Dendritic cell treated with granulocyte-macrophage colony-stimulating factor and Interleukin-4, amounts not matched to agents 40 ng/mL and 50 ng/mL, for 4 days (primary cell): ENCODE results near the gene ARL3.
A peak's percentile ranks its signal among the peaks of the same experiment; 100 is the strongest.
"Not testable (repeated sequence)": the region's sequence is repeated elsewhere in the genome, so short reads cannot be mapped to it uniquely, and the experiment has no call there.

Source experiments
- H3K27ac Mint-ChIP-seq: one replicate; pipeline ENCODE4 v1.8.0; 2022; ENCODE audit warnings: mild to moderate bottlenecking, mixed read lengths
- H3K27me3 Mint-ChIP-seq: one replicate; pipeline ENCODE4 v1.8.0; 2022; ENCODE audit warnings: mild to moderate bottlenecking, mixed read lengths
- H3K36me3 Mint-ChIP-seq: one replicate; pipeline ENCODE4 v1.8.0; 2022; ENCODE audit warnings: low read depth, mixed read lengths
- H3K4me1 Mint-ChIP-seq: one replicate; pipeline ENCODE4 v1.8.0; 2022; ENCODE audit warnings: low read depth, mixed read lengths
- H3K4me3 Mint-ChIP-seq: one replicate; pipeline ENCODE4 v1.8.0; 2022; ENCODE audit warnings: mild to moderate bottlenecking, moderate library complexity, mixed read lengths
- H3K9me3 Mint-ChIP-seq: one replicate; pipeline ENCODE4 v1.8.0; 2022; ENCODE audit warnings: mixed read lengths
- intact Hi-C: fragments of 100-400 bp; cut with micrococcal nuclease; formaldehyde crosslinking; loops from one replicate; pipeline ENCODE4 v1.15.0; 2022

Gene ARL3

DNA sequence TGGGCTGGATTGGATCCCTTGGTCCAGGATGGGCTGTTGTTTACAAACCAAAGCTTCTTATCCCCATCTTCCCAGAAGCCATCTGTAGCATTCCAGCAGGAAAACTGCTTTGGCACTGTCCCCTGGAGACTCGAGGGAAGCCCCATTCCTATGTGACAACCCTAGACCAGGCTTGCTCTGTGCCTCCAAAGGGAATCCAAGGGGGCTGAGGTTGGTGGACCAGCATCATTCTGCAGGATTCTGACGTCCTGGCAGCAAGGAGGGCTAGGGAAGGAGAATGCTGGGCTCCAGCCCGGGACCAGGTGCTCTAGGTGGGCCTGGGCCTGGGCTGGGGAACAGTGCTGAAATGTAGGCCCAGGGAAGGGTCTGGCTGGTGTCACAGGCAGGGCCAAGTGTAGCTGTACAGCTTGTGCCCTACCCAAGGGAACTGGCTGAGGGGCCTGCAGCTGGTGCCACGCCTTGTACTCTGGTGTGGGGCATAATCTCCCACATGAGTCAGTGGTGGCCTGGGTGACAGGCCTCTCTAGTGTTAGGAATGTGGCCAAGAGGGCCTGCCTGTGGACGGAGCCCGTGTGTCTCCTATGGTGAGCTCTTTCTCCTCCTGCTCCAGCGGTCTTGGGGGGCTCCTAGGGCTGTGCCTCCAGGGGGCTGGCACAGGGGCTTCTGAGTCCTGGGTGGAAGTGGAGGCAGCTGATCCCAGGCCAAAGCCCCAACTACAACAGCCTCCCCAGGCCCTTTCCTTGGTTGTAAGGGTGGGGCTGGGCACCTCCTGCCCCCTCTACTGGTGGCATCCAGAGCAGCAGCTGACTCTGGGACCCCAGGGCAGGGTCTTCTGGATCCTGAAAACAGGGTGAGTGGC, 44.8 kb downstream of the ARL3 start:
- peaks cover 50% of the 10 kb centered on the region for H3K4me1 Mint-ChIP-seq
- no peaks in the 10 kb centered on the region for H3K36me3 Mint-ChIP-seq
- H3K27ac Mint-ChIP-seq = peak overlapping the region; percentile 10
- H3K27me3 Mint-ChIP-seq = peaks cover 4% of the 10 kb centered on the region
- no peaks in the 10 kb centered on the region for H3K9me3 Mint-ChIP-seq
- intact Hi-C loops = no loop called here
- H3K4me3 Mint-ChIP-seq = no peak overlapping the region

GRCh38 chr10:102668326-102669107, 45.7 kb downstream of the ARL3 start:
- Mint-ChIP-seq H3K27me3 (peaks cover 4% of the 10 kb centered on the region), H3K4me3 (no peak overlapping the region), H3K9me3 (no peaks in the 10 kb centered on the region), H3K27ac (peak overlapping the region; percentile 10), H3K4me1 (peaks cover 46% of the 10 kb centered on the region), H3K36me3 (no peaks in the 10 kb centered on the region)
- intact Hi-C loops = no loop called here

GRCh38 chr10:102667411-102667810, 46.8 kb downstream of the ARL3 start:
- H3K36me3 Mint-ChIP-seq, H3K27me3 Mint-ChIP-seq, intact Hi-C loops, H3K9me3 Mint-ChIP-seq, H3K4me3 Mint-ChIP-seq: not testable (repeated sequence)
- Mint-ChIP-seq H3K27ac (peak overlapping the region; percentile 10), H3K4me1 (peaks cover 39% of the 10 kb centered on the region)

- intact Hi-C loops = no loop called here
- Mint-ChIP-seq H3K4me3 (no peak overlapping the region), H3K4me1 (peaks cover 46% of the 10 kb centered on the region), H3K27me3 (peaks cover 4% of the 10 kb centered on the region), H3K9me3 (no peaks in the 10 kb centered on the region), H3K36me3 (no peaks in the 10 kb centered on the region), H3K27ac (no peak overlapping the region)
Measured at GRCh38 chr10:102665904-102666509, 48.2 kb downstream of the ARL3 start.

GRCh38 chr10:102661658-102662028, 52.6 kb downstream of the ARL3 start:
- no peaks in the 10 kb centered on the region for H3K9me3 Mint-ChIP-seq
- peak overlapping the region; percentile 86 for H3K27ac Mint-ChIP-seq
- intact Hi-C loops = no loop called here
- peaks cover 34% of the 10 kb centered on the region for H3K36me3 Mint-ChIP-seq
- H3K4me3 Mint-ChIP-seq = no peak overlapping the region
- peaks cover 65% of the 10 kb centered on the region for H3K4me1 Mint-ChIP-seq
- H3K27me3 Mint-ChIP-seq = no peaks in the 10 kb centered on the region

- Mint-ChIP-seq H3K9me3 (no peaks in the 10 kb centered on the region), H3K27ac (peak overlapping the region; percentile 86), H3K36me3 (peaks cover 40% of the 10 kb centered on the region), H3K27me3 (no peaks in the 10 kb centered on the region), H3K4me3 (peak overlapping the region; percentile 59), H3K4me1 (peaks cover 70% of the 10 kb centered on the region)
- intact Hi-C loops = no loop called here
Measured at GRCh38 chr10:102660888-102661657, 53.1 kb downstream of the ARL3 start.

GRCh38 chr10:102658802-102659201, 55.4 kb downstream of the ARL3 start:
- H3K27ac Mint-ChIP-seq = peak overlapping the region; percentile 32
- H3K4me1 Mint-ChIP-seq = peaks cover 86% of the 10 kb centered on the region
- peaks cover 63% of the 10 kb centered on the region for H3K36me3 Mint-ChIP-seq
- H3K27me3 Mint-ChIP-seq = no peaks in the 10 kb centered on the region
- H3K9me3 Mint-ChIP-seq = no peaks in the 10 kb centered on the region
- H3K4me3 Mint-ChIP-seq = no peak overlapping the region
- intact Hi-C loops = no loop called here

DNA sequence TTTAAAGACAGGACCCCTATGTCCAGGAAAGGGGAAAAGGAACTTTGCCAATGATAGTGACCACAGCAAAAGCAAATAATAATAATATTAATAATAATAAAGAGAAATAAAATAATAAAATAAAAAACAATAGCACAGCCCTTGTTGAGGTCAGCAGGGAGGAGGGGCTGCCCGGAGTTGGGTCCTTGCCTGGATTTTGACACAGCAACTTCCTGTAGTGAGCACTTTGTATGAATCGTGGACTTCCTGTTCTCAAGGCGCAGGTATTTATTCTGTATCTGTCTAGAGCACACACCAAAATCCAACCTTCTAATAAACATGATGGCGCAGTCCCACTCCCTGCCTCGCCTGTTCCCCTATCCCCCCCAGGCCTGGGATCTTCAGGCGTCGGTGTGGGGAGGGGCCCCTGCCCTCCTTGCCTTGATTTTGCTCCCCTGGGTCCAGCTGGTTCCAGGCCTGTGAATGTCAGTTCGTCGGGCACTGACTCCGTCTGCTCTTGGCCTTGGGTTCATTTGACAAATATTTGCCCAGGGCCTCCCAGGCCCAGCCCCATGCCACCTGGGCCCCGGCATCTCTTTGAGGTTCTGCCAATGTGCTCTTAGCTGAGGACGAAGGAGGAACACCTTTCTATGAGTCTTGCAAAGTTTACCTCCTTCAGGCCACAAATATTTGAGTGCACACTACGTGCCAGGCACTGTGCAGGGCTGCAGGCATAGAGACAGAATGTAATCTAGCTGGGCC, 56.0 kb downstream of the ARL3 start:
- Mint-ChIP-seq H3K4me1 (peaks cover 93% of the 10 kb centered on the region), H3K9me3 (no peaks in the 10 kb centered on the region), H3K4me3 (no peak overlapping the region), H3K27ac (peak overlapping the region; percentile 76), H3K27me3 (no peaks in the 10 kb centered on the region), H3K36me3 (peaks cover 69% of the 10 kb centered on the region)
- intact Hi-C loops = no loop called here

GRCh38 chr10:102657451-102657850, 56.7 kb downstream of the ARL3 start:
- Mint-ChIP-seq H3K9me3 (no peaks in the 10 kb centered on the region), H3K4me1 (peaks cover 97% of the 10 kb centered on the region), H3K4me3 (peak overlapping the region; percentile 37), H3K36me3 (peaks cover 76% of the 10 kb centered on the region), H3K27me3 (no peaks in the 10 kb centered on the region), H3K27ac (peak overlapping the region; percentile 76)
- intact Hi-C loops = no loop called here

DNA sequence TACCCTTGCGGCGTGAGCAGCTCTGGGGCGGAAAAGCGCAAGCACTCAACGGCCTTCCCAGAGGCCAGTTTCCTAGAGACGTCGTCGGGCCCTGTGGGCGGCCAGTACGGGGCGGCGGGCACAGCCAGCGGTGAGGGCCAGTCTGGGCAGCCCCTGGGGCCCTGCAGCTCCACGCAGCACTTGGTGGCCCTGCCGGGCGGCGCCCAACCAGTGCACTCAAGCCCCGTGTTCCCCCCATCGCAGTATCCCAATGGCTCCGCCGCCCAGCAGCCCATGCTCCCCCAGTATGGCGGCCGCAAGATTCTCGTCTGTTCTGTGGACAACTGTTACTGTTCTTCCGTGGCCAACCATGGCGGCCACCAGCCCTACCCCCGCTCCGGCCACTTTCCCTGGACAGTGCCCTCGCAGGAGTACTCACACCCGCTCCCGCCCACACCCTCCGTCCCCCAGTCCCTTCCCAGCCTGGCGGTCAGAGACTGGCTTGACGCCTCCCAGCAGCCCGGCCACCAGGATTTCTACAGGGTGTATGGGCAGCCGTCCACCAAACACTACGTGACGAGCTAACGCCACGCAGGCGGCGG, 57.3 kb downstream of the ARL3 start:
- Mint-ChIP-seq H3K4me1 (peaks cover 97% of the 10 kb centered on the region), H3K27ac (peak overlapping the region; percentile 76), H3K27me3 (no peaks in the 10 kb centered on the region), H3K36me3 (peaks cover 82% of the 10 kb centered on the region), H3K9me3 (no peaks in the 10 kb centered on the region), H3K4me3 (no peak overlapping the region)
- intact Hi-C loops = no loop called here

GRCh38 chr10:102656026-102656425, 58.2 kb downstream of the ARL3 start:
- peaks cover 97% of the 10 kb centered on the region for H3K4me1 Mint-ChIP-seq
- H3K9me3 Mint-ChIP-seq = no peaks in the 10 kb centered on the region
- H3K27me3 Mint-ChIP-seq = no peaks in the 10 kb centered on the region
- H3K27ac Mint-ChIP-seq = no peak overlapping the region
- peaks cover 90% of the 10 kb centered on the region for H3K36me3 Mint-ChIP-seq
- intact Hi-C loops = no loop called here
- no peak overlapping the region for H3K4me3 Mint-ChIP-seq

GRCh38 chr10:102654969-102655368, 59.2 kb downstream of the ARL3 start:
- H3K9me3 Mint-ChIP-seq = no peaks in the 10 kb centered on the region
- peaks cover 100% of the 10 kb centered on the region for H3K36me3 Mint-ChIP-seq
- H3K27ac Mint-ChIP-seq = no peak overlapping the region
- H3K27me3 Mint-ChIP-seq = no peaks in the 10 kb centered on the region
- intact Hi-C loops = no loop called here
- H3K4me1 Mint-ChIP-seq = peaks cover 97% of the 10 kb centered on the region
- H3K4me3 Mint-ChIP-seq = no peak overlapping the region

DNA sequence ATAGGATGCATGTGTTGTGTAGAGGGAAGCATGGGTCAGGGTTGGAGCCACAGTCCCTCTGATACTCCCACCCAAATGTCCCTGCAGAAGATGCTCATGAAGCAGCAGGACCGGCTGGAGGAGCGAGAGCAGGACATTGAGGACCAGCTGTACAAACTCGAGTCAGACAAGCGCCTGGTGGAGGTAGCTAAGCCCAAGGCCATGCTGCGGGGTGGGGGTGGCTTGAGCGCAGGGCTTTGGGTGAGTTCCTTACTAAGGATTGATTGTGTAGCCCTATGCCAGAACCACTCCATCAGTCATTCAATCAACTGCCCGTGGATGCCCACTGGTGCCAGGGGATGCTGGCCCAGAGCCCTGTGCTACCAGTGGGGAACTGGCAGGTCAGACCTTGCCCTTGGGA, 59.6 kb downstream of the ARL3 start:
- Mint-ChIP-seq H3K27me3 (no peaks in the 10 kb centered on the region), H3K4me3 (no peak overlapping the region), H3K9me3 (no peaks in the 10 kb centered on the region), H3K27ac (no peak overlapping the region), H3K36me3 (peaks cover 99% of the 10 kb centered on the region), H3K4me1 (peaks cover 97% of the 10 kb centered on the region)
- intact Hi-C loops = no loop called here
